ENCODE data around the gene PYGO2.
"Not testable (repeated sequence)": the region's sequence is repeated elsewhere in the genome, so short reads cannot be mapped to it uniquely, and the experiment has no call there.

The PYGO2 gene

GRCh38 chr1:154910851-154911250 is 50.7 kb downstream of the PYGO2 start:
- no peak for DNase-seq (ENCODE audit: low read depth, low spot score)

GRCh38 chr1:154908937-154909336 is 52.6 kb downstream of the PYGO2 start:
- DNase-seq (ENCODE audit: low read depth, low spot score) = no peak

GRCh38 chr1:154908129-154908528 is 53.5 kb downstream of the PYGO2 start:
- DNase-seq (ENCODE audit: low read depth, low spot score) = not testable (repeated sequence)
